ENCODE measurements around the gene POGK. TPM values are rescaled to one million over a fixed set of nuclear protein-coding genes. Genes with fewer than 3 reads are reported as not detected.

The POGK gene
- polyA plus RNA-seq, 3 donors, result 10.6 to 13.0 (median 10.9) TPM

- intact Hi-C loops (cut with micrococcal nuclease), result no loop called here
- Mint-ChIP-seq H3K36me3 (peaks cover 0 to 3% of the 10 kb centered on the region in 2 donors), H3K9me3 (peaks cover 11 to 22% (median 16%) of the 10 kb centered on the region in 7 donors), H3K27me3 (ENCODE audit: low read depth in 3 of 3) (peaks cover 0 to 5% (median 1%) of the 10 kb centered on the region in 3 donors), H3K4me3 (no peak overlapping the region), H3K27ac (no peak overlapping the region), H3K4me1 (peaks cover 28% of the 10 kb centered on the region)
- no peak overlapping the region for H3K4me2 ChIP-seq (replicated peaks; ENCODE audit: extremely low read depth, low read length, poor library complexity, severe bottlenecking)
- no peak overlapping the region for H3K9ac ChIP-seq (ENCODE audit: insufficient read depth, low read length, poor library complexity, severe bottlenecking)
- H3K4me1 ChIP-seq (ENCODE audit: control insufficient read depth in 1 of 2, insufficient read depth in 2 of 2, low read length in 2 of 2), result peaks cover 21 to 28% of the 10 kb centered on the region in 2 donors
- no peaks in the 10 kb centered on the region for H3K36me3 ChIP-seq (replicated peaks in 1 of 2; ENCODE audit: control insufficient read depth in 1 of 2, insufficient read depth in 2 of 2, low read length in 2 of 2)
- H3K27me3 ChIP-seq (ENCODE audit: control insufficient read depth in 2 of 2, insufficient read depth in 2 of 2, low read length in 2 of 2), result no peaks in the 10 kb centered on the region
- H3K27ac ChIP-seq (ENCODE audit: low read depth in 1 of 2, low read length in 2 of 2), result no peak overlapping the region
- DNase-seq, result no peak
- TF ChIP-seq CTCF (IDR thresholded peaks at IDR 0.05), result no peak
- no peaks in the 10 kb centered on the region for H3K79me2 ChIP-seq (ENCODE audit: insufficient read depth, low read length)
- no peak overlapping the region for H3K4me3 ChIP-seq (replicated peaks in 1 of 3; ENCODE audit: low read depth in 2 of 3, low read length in 3 of 3)
- H4K20me1 ChIP-seq (ENCODE audit: insufficient read depth, low read length), result no peaks in the 10 kb centered on the region
- H3K9me3 ChIP-seq (replicated peaks in 1 of 2; ENCODE audit: control insufficient read depth in 1 of 2, insufficient read depth in 1 of 2, low read length in 2 of 2), result peaks cover 12 to 13% of the 10 kb centered on the region in 2 donors
- no peak overlapping the region for H2AFZ ChIP-seq (ENCODE audit: insufficient read depth, low read depth, low read length, poor library complexity, severe bottlenecking)
Observed at GRCh38 chr1:166899769-166900168, 60.5 kb downstream of the POGK start.

- H3K79me2 ChIP-seq (ENCODE audit: insufficient read depth, low read length), result no peaks in the 10 kb centered on the region
- no peak for DNase-seq
- intact Hi-C loops (cut with micrococcal nuclease), result no loop called here
Observed at GRCh38 chr1:166900987-166901386, 61.7 kb downstream of the POGK start.

More at GRCh38 chr1:166900987-166901386, 61.7 kb downstream of the POGK start:
- Histone ChIP-seq H3K4me1 (ENCODE audit: control insufficient read depth in 1 of 2, insufficient read depth in 2 of 2, low read length in 2 of 2) (peaks cover 21 to 28% of the 10 kb centered on the region in 2 donors), H3K27me3 (ENCODE audit: control insufficient read depth in 2 of 2, insufficient read depth in 2 of 2, low read length in 2 of 2) (no peaks in the 10 kb centered on the region), H3K9ac (ENCODE audit: insufficient read depth, low read length, poor library complexity, severe bottlenecking) (no peak overlapping the region), H4K20me1 (ENCODE audit: insufficient read depth, low read length) (no peaks in the 10 kb centered on the region), H3K9me3 (replicated peaks in 1 of 2; ENCODE audit: control insufficient read depth in 1 of 2, insufficient read depth in 1 of 2, low read length in 2 of 2) (peaks cover 12 to 13% of the 10 kb centered on the region in 2 donors), H3K4me2 (replicated peaks; ENCODE audit: extremely low read depth, low read length, poor library complexity, severe bottlenecking) (no peak overlapping the region), H3K4me3 (replicated peaks in 1 of 3; ENCODE audit: low read depth in 2 of 3, low read length in 3 of 3) (no peak overlapping the region), H3K36me3 (replicated peaks in 1 of 2; ENCODE audit: control insufficient read depth in 1 of 2, insufficient read depth in 2 of 2, low read length in 2 of 2) (no peaks in the 10 kb centered on the region), H3K27ac (ENCODE audit: low read depth in 1 of 2, low read length in 2 of 2) (peak overlapping the region in 1 of 2 donors; percentile 64), H2AFZ (ENCODE audit: insufficient read depth, low read depth, low read length, poor library complexity, severe bottlenecking) (no peak overlapping the region)
- no peak for TF ChIP-seq CTCF (IDR thresholded peaks at IDR 0.05)
- Mint-ChIP-seq H3K27ac (peak overlapping the region in 4 of 7 donors; percentile 72 to 90 (median 83)), H3K9me3 (peaks cover 11 to 22% (median 16%) of the 10 kb centered on the region in 7 donors), H3K4me1 (peaks cover 28% of the 10 kb centered on the region), H3K27me3 (ENCODE audit: low read depth in 3 of 3) (peaks cover 0 to 2% (median 1%) of the 10 kb centered on the region in 3 donors), H3K4me3 (no peak overlapping the region), H3K36me3 (peaks cover 0 to 3% of the 10 kb centered on the region in 2 donors)
- 57% methylated on average over 3 of the region's 4 CpGs for WGBS (ENCODE audit: insufficient coverage)

Measured in CD14-positive monocyte (primary cell).